Natural killer cell (primary cell): ENCODE measurements around the gene BMPR1A. TPM values are rescaled to one million over a fixed set of nuclear protein-coding genes. Genes with fewer than 3 reads are reported as not detected.

ENCODE experiments used
- ATAC-seq, 3 donors: fragments of 150-1000 bp in 2 of 3; fragments of 200-7000 bp in 1 of 3; cut with Tn5 transposase; 1 replicate in 1 of 3; 2 replicates in 2 of 3; pipeline ENCODE4 v1.10.0; 2021; ENCODE audit warnings: mild to moderate bottlenecking in 2 of 3, moderate library complexity in 2 of 3
- DNase-seq, 2 donors: peaks; one replicate each; pipeline versions ENCODE4 v3.0.0 to v3.0.0-alpha.2; 2013 to 2021; ENCODE audit warnings: mixed read lengths in 1 of 2
- H3K27ac ChIP-seq: one replicate; pipeline ENCODE4 v1.5.1; 2013; ENCODE audit warnings: mild to moderate bottlenecking, low read length
- H3K27me3 ChIP-seq: one replicate; pipeline ENCODE4 v1.6.1; 2013; ENCODE audit warnings: low read length; ENCODE audit not compliant: control insufficient read depth, insufficient read depth
- H3K36me3 ChIP-seq: one replicate; pipeline ENCODE4 v1.6.1; 2013; ENCODE audit warnings: low read length; ENCODE audit not compliant: control insufficient read depth, insufficient read depth
- H3K4me1 ChIP-seq: one replicate; pipeline ENCODE4 v1.6.1; 2013; ENCODE audit warnings: low read length; ENCODE audit not compliant: control insufficient read depth, insufficient read depth
- H3K4me3 ChIP-seq: one replicate; pipeline ENCODE4 v1.5.1; 2013; ENCODE audit warnings: low read length
- H3K9me3 ChIP-seq: one replicate; pipeline ENCODE4 v1.6.1; 2013; ENCODE audit warnings: low read length; ENCODE audit not compliant: control insufficient read depth, insufficient read depth
- H3K27ac Mint-ChIP-seq, 2 donors: one replicate each; pipeline ENCODE4 v1.8.0; 2022; ENCODE audit warnings: mild to moderate bottlenecking in 2 of 2, mixed read lengths in 2 of 2, moderate library complexity in 1 of 2
- H3K27me3 Mint-ChIP-seq, 2 donors: one replicate each; pipeline ENCODE4 v1.8.0; 2022; ENCODE audit warnings: low read depth in 2 of 2, mixed read lengths in 2 of 2
- H3K36me3 Mint-ChIP-seq: one replicate; pipeline ENCODE4 v1.8.0; 2022; ENCODE audit warnings: mixed read lengths
- H3K4me1 Mint-ChIP-seq, 2 donors: one replicate each; pipeline ENCODE4 v1.8.0; 2022; ENCODE audit warnings: mixed read lengths in 2 of 2
- H3K4me3 Mint-ChIP-seq: one replicate; pipeline ENCODE4 v1.8.0; 2022; ENCODE audit warnings: mild to moderate bottlenecking, moderate library complexity, mixed read lengths
- H3K9me3 Mint-ChIP-seq, 2 donors: one replicate each; pipeline ENCODE4 v1.8.0; 2022; ENCODE audit warnings: mixed read lengths in 2 of 2
- WGBS: methylation state at CpG from one replicate; pipeline ENCODE4 v1.1.7; 2013; ENCODE audit warnings: missing lambda C conversion rate; ENCODE audit not compliant: insufficient coverage; 5-methylcytosine and 5-hydroxymethylcytosine counted together
- intact Hi-C: fragments of 100-400 bp; cut with micrococcal nuclease; formaldehyde crosslinking; loops from one replicate; pipeline ENCODE4 v1.14.2; 2022
- total RNA-seq, 4 donors: library from RNA; stranded (reverse); fragments of 120-200 nt in 1 of 4; gene quantifications; one replicate each; pipeline versions ENCODE4 v1.2.3 to v1.2.4, GENCODE V29; 2013 to 2022
- TF ChIP-seq, protein P1 (sequence below): fragments of 200-600 bp; IDR thresholded peaks from one replicate; pipeline ENCODE4 v1.8.0; 2022; ENCODE audit warnings: antibody characterized with exemption

BMPR1A gene
- total RNA-seq, 3 donors from 2014 or later (not counting 1 experiment from before 2014, with no cell fraction given), result 5.5 to 8.1 (median 7.7) TPM

DNA sequence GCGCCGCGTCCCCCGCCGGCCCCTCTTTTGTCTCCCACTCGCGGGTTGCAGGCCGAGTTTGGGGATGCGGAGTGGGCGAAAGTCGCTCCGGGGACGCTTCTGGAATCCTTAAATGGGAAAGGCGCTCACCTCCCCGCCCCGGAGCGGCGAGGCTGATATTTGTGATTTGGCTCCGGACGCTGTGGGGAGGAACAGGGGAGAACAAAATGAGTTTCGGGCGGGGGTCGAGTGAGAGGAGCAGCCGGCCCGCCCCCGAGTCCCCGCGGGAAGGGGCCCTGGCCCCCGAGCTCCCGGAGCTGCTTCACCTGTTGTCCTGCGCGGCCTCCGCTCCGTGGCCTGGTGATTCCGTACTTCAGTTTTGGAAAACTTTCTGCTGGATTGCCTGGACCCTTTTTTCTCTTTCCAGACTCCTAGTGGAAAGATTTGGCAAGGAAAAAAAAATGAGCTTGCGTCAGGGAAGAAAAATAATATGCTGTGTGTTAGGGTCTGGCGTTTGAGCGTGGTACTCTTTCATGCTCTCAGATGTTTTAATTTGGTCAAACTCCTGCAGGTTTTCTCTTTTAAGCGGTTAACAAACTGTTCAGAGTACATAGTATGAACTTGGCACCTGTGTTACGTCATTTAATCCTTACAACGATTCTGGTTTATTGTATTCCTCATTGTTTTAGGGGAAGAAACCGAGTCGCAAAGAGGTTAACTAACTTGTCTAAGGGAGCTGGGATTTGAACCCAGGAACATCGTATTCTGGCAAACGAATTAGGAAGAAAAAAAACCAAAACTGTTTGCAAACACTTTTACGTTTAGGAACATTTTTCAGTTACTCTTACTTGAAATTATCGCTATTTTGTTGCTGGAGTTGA, 924 bp downstream of the BMPR1A start:
- H3K4me3 Mint-ChIP-seq, result peak overlapping the region; percentile 91
- no peaks in the 10 kb centered on the region for H3K9me3 Mint-ChIP-seq
- peaks cover 14% of the 10 kb centered on the region for H3K4me1 ChIP-seq
- no peak overlapping the region for H3K27ac ChIP-seq
- peaks cover 30 to 42% of the 10 kb centered on the region in 2 donors for H3K27me3 Mint-ChIP-seq
- H3K4me3 ChIP-seq, result peak overlapping the region; percentile 45
- H3K27me3 ChIP-seq, result peaks cover 15% of the 10 kb centered on the region
- H3K36me3 ChIP-seq, result no peaks in the 10 kb centered on the region
- no peaks in the 10 kb centered on the region for H3K36me3 Mint-ChIP-seq
- ATAC-seq (no peak), DNase-seq (peak in 1 of 2 donors; percentile 30)
- H3K4me1 Mint-ChIP-seq, result peaks cover 31 to 42% of the 10 kb centered on the region in 2 donors
- TF ChIP-seq, protein P1, sequence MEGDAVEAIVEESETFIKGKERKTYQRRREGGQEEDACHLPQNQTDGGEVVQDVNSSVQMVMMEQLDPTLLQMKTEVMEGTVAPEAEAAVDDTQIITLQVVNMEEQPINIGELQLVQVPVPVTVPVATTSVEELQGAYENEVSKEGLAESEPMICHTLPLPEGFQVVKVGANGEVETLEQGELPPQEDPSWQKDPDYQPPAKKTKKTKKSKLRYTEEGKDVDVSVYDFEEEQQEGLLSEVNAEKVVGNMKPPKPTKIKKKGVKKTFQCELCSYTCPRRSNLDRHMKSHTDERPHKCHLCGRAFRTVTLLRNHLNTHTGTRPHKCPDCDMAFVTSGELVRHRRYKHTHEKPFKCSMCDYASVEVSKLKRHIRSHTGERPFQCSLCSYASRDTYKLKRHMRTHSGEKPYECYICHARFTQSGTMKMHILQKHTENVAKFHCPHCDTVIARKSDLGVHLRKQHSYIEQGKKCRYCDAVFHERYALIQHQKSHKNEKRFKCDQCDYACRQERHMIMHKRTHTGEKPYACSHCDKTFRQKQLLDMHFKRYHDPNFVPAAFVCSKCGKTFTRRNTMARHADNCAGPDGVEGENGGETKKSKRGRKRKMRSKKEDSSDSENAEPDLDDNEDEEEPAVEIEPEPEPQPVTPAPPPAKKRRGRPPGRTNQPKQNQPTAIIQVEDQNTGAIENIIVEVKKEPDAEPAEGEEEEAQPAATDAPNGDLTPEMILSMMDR, result no peak
- intact Hi-C loops, result no loop called here
- H3K9me3 ChIP-seq, result no peaks in the 10 kb centered on the region
- H3K27ac Mint-ChIP-seq, result peak overlapping the region; percentile 64 to 87
- WGBS, result 8% methylated on average over 45 of the region's 47 CpGs

GRCh38 chr10:86758189-86759072, 2.0 kb downstream of the BMPR1A start:
- Histone ChIP-seq H3K27me3 (peaks cover 15% of the 10 kb centered on the region), H3K4me1 (peaks cover 14% of the 10 kb centered on the region), H3K36me3 (no peaks in the 10 kb centered on the region), H3K9me3 (no peaks in the 10 kb centered on the region), H3K27ac (no peak overlapping the region), H3K4me3 (no peak overlapping the region)
- 48% methylated on average over 5 of the region's 9 CpGs for WGBS
- peaks cover 34 to 42% of the 10 kb centered on the region in 2 donors for H3K27me3 Mint-ChIP-seq
- DNase-seq, result no peak
- H3K9me3 Mint-ChIP-seq, result no peaks in the 10 kb centered on the region
- peak overlapping the region; percentile 91 for H3K4me3 Mint-ChIP-seq
- intact Hi-C loops, result no loop called here
- H3K36me3 Mint-ChIP-seq, result no peaks in the 10 kb centered on the region
- no peak for ATAC-seq
- TF ChIP-seq, protein P1, result no peak
- peak overlapping the region; percentile 13 to 24 for H3K27ac Mint-ChIP-seq
- peaks cover 31 to 42% of the 10 kb centered on the region in 2 donors for H3K4me1 Mint-ChIP-seq

- Mint-ChIP-seq H3K9me3 (no peaks in the 10 kb centered on the region), H3K4me3 (peak overlapping the region; percentile 56), H3K36me3 (no peaks in the 10 kb centered on the region), H3K4me1 (peaks cover 31 to 42% of the 10 kb centered on the region in 2 donors), H3K27ac (no peak overlapping the region), H3K27me3 (peaks cover 34 to 42% of the 10 kb centered on the region in 2 donors)
- 47% methylated on average over 2 of the region's 3 CpGs for WGBS
- Histone ChIP-seq H3K27me3 (peaks cover 15% of the 10 kb centered on the region), H3K36me3 (no peaks in the 10 kb centered on the region), H3K4me3 (no peak overlapping the region), H3K9me3 (no peaks in the 10 kb centered on the region), H3K27ac (no peak overlapping the region), H3K4me1 (peaks cover 14% of the 10 kb centered on the region)
- DNase-seq (no peak), ATAC-seq (no peak)
- intact Hi-C loops, result no loop called here
- TF ChIP-seq, protein P1, result no peak
These were observed 2.8 kb downstream of the BMPR1A start for GRCh38 chr10:86759073-86759672.
